ENCODE data around the gene MCL1.

- TF ChIP-seq PATZ1 (CRISPR knock-in tag; IDR thresholded peaks at IDR 0.05; ENCODE audit: borderline replicate concordance): no peak
- TF ChIP-seq ZC3H10 (CRISPR knock-in tag; IDR thresholded peaks at IDR 0.05): no peak
- no peak for TF ChIP-seq SNAI2 (CRISPR knock-in tag; IDR thresholded peaks at IDR 0.05)
- no peak for TF ChIP-seq OSR1 (CRISPR knock-in tag; IDR thresholded peaks at IDR 0.05)
- TF ChIP-seq ZNF8 (CRISPR knock-in tag; IDR thresholded peaks at IDR 0.05): no peak
- no peak for TF ChIP-seq RARB (CRISPR knock-in tag; IDR thresholded peaks at IDR 0.05)
- TF ChIP-seq ESRRG (CRISPR knock-in tag; IDR thresholded peaks at IDR 0.05): no peak
- TF ChIP-seq ZFP30 (CRISPR knock-in tag; IDR thresholded peaks at IDR 0.05): no peak
- no peak for TF ChIP-seq ARNTL (CRISPR knock-in tag; IDR thresholded peaks at IDR 0.05; ENCODE audit: borderline replicate concordance, low read depth)
- TF ChIP-seq PPARA (CRISPR knock-in tag; IDR thresholded peaks at IDR 0.05; ENCODE audit: borderline replicate concordance): no peak
- no peak for TF ChIP-seq BACH2 (CRISPR knock-in tag; IDR thresholded peaks at IDR 0.05; ENCODE audit: borderline replicate concordance)
These were observed 24.8 kb upstream of the MCL1 start for GRCh38 chr1:150604226-150604588.
